IMR-90 (cell line): ENCODE results near the gene CHRNA3. TPM values are rescaled to one million over a fixed set of nuclear protein-coding genes. Genes with fewer than 3 reads are reported as not detected.
A peak's percentile ranks its signal among the peaks of the same experiment; 100 is the strongest.

ENCODE experiments used
- ATAC-seq: fragments of 200-7000 bp; cut with Tn5 transposase; 2 replicates; pipeline ENCODE4 v1.9.1; 2020; ENCODE audit warnings: low read depth, mild to moderate bottlenecking, moderate library complexity
- BruUV-seq: library from RNA; stranded (reverse); fragments of 400-500 nt; replicated peaks from 2 replicates; lab custom pipeline; 2021; lab: Mats Ljungman, UMichigan
- CTCF ChIA-PET: fragments of 300-600 bp; formaldehyde crosslinking; extraction: SDS; loops from one replicate; lab custom pipeline; 2021; ENCODE audit warnings: antibody characterized with exemption; lab: Yijun Ruan, JAX
- POLR2A ChIA-PET: fragments of 300-600 bp; sonication (Branson Sonifier 250); formaldehyde crosslinking; loops from one replicate; lab custom pipeline; 2022; ENCODE audit warnings: antibody characterized with exemption; ENCODE audit not compliant: unreplicated experiment; lab: Charles Lee
- DNase-seq: peaks from one replicate; pipeline ENCODE4 v3.0.0; 2013
- H2AFZ ChIP-seq: replicated peaks from 2 replicates; pipeline ENCODE3; 2013; ENCODE audit warnings: low read length, mild to moderate bottlenecking; ENCODE audit not compliant: poor library complexity
- H2AK5ac ChIP-seq: 2 replicates; pipeline ENCODE4 v1.6.1; 2013; ENCODE audit warnings: low read depth, low read length, inconsistent platforms
- H2AK9ac ChIP-seq: replicated peaks from 2 replicates; pipeline ENCODE3; 2013; ENCODE audit warnings: mild to moderate bottlenecking, low read depth, low read length, moderate library complexity; ENCODE audit not compliant: poor library complexity
- H2BK120ac ChIP-seq: 2 replicates; pipeline ENCODE4 v1.6.1; 2013; ENCODE audit warnings: low read depth, low read length, inconsistent platforms
- H2BK15ac ChIP-seq: 3 replicates; pipeline ENCODE4 v1.6.1; 2013; ENCODE audit warnings: low read depth, low read length, inconsistent platforms
- H2BK20ac ChIP-seq: 2 replicates; pipeline ENCODE4 v1.6.1; 2013; ENCODE audit warnings: low read depth, mild to moderate bottlenecking, inconsistent platforms, low read length, moderate library complexity
- H2BK5ac ChIP-seq: 2 replicates; pipeline ENCODE4 v1.6.1; 2013; ENCODE audit warnings: mild to moderate bottlenecking, low read depth, low read length, inconsistent platforms; ENCODE audit not compliant: poor library complexity, severe bottlenecking
- H3K14ac ChIP-seq: replicated peaks from 2 replicates; pipeline ENCODE4 v1.6.1; 2013; ENCODE audit warnings: low read depth, low read length, inconsistent platforms
- H3K18ac ChIP-seq: 2 replicates; pipeline ENCODE4 v1.6.1; 2013; ENCODE audit warnings: low read depth, low read length, control low read depth
- H3K23ac ChIP-seq: 2 replicates; pipeline ENCODE4 v1.6.1; 2013; ENCODE audit warnings: low read depth, low read length, inconsistent platforms
- H3K27ac ChIP-seq: 2 replicates; pipeline ENCODE4 v1.5.1; 2013; ENCODE audit warnings: mild to moderate bottlenecking, control low read depth, low read length; ENCODE audit not compliant: insufficient read depth
- H3K27me3 ChIP-seq: 2 replicates; pipeline ENCODE4 v1.6.1; 2013; ENCODE audit warnings: low read length; ENCODE audit not compliant: control insufficient read depth, insufficient read depth
- H3K36me3 ChIP-seq: 2 replicates; pipeline ENCODE4 v1.6.1; 2013; ENCODE audit warnings: low read length, mixed read lengths; ENCODE audit not compliant: control insufficient read depth, insufficient read depth
- H3K4ac ChIP-seq: 2 replicates; pipeline ENCODE4 v1.6.1; 2013; ENCODE audit warnings: low read depth, low read length, inconsistent platforms
- H3K4me1 ChIP-seq: 2 replicates; pipeline ENCODE4 v1.6.1; 2013; ENCODE audit warnings: low read length, mixed read lengths; ENCODE audit not compliant: control insufficient read depth, insufficient read depth
- H3K4me2 ChIP-seq: 2 replicates; pipeline ENCODE4 v1.6.1; 2013; ENCODE audit warnings: low read depth, mild to moderate bottlenecking, control low read depth, low read length, moderate library complexity
- H3K4me3 ChIP-seq: 2 replicates; pipeline ENCODE4 v1.5.1; 2013; ENCODE audit warnings: low read depth, mild to moderate bottlenecking, control low read depth, low read length, moderate library complexity; ENCODE audit not compliant: insufficient read depth
- H3K56ac ChIP-seq: 2 replicates; pipeline ENCODE4 v1.6.1; 2013; ENCODE audit warnings: low read length, inconsistent platforms; ENCODE audit not compliant: insufficient read depth; ENCODE audit errors: extremely low read depth
- H3K79me1 ChIP-seq, 2 experiments: 2 replicates each; pipeline ENCODE4 v1.6.1; 2013; ENCODE audit warnings: low read length in 2 of 2, inconsistent platforms in 1 of 2, low read depth in 1 of 2
- H3K9ac ChIP-seq: 2 replicates; pipeline ENCODE4 v1.6.1; 2013; ENCODE audit warnings: low read depth, low read length, control low read depth
- H3K9me1 ChIP-seq: 2 replicates; pipeline ENCODE4 v1.6.1; 2013; ENCODE audit warnings: low read length, inconsistent platforms; ENCODE audit not compliant: insufficient read depth
- H3K9me3 ChIP-seq: 2 replicates; pipeline ENCODE4 v1.6.1; 2013; ENCODE audit warnings: low read length; ENCODE audit not compliant: control insufficient read depth, insufficient read depth
- H4K20me1 ChIP-seq: 2 replicates; pipeline ENCODE4 v1.6.1; 2013; ENCODE audit warnings: low read length, inconsistent platforms; ENCODE audit not compliant: insufficient read depth
- H4K5ac ChIP-seq: 2 replicates; pipeline ENCODE4 v1.6.1; 2013; ENCODE audit warnings: mild to moderate bottlenecking, low read depth, low read length, control low read depth
- H4K8ac ChIP-seq, 2 experiments: 2 replicates each; pipeline ENCODE4 v1.6.1; 2013; ENCODE audit warnings: low read depth in 2 of 2, low read length in 2 of 2, control low read depth in 1 of 2, inconsistent platforms in 1 of 2
- H4K91ac ChIP-seq: 2 replicates; pipeline ENCODE4 v1.6.1; 2013; ENCODE audit warnings: low read depth, low read length, inconsistent platforms; ENCODE audit not compliant: insufficient read depth
- CTCF ChIP-seq: conservative IDR thresholded peaks from 2 replicates; pipeline ENCODE4 v1.5.1; 2012; ENCODE audit warnings: mild to moderate bottlenecking, low read depth, low read length, improper control_type of control experiment
- NFE2L2 ChIP-seq: fragments of 150-350 bp; IDR thresholded peaks from 2 replicates; pipeline ENCODE4 v1.6.1; 2016; ENCODE audit warnings: low read depth, mild to moderate bottlenecking, low read length
- RAD21 ChIP-seq: IDR thresholded peaks from 2 replicates; pipeline ENCODE4 v1.6.1; 2012; ENCODE audit warnings: low read length, improper control_type of control experiment
- SMC3 ChIP-seq: fragments of 150-350 bp; IDR thresholded peaks from 2 replicates; pipeline ENCODE4 v1.6.1; 2016; ENCODE audit warnings: low read depth, mild to moderate bottlenecking, antibody characterized with exemption, low read length, moderate library complexity
- USF2 ChIP-seq: fragments of 150-350 bp; IDR thresholded peaks from 2 replicates; pipeline ENCODE4 v1.6.1; 2017; ENCODE audit warnings: mild to moderate bottlenecking, antibody characterized with exemption, low read length, low read depth
- WGBS, 2 experiments: methylation state at CpG; one replicate each; pipeline versions ENCODE4 v1.1.5 to v1.1.7; 2013; ENCODE audit warnings: missing lambda C conversion rate in 2 of 2; ENCODE audit not compliant: insufficient read length in 1 of 2; ENCODE audit errors: extremely low coverage in 2 of 2; 5-methylcytosine and 5-hydroxymethylcytosine counted together
- dilution Hi-C: fragments of 300-500 bp; cut with HindIII; formaldehyde crosslinking; loops from one replicate; pipeline ENCODE4 v1.14.3; 2018; ENCODE audit warnings: low sequenced_read_pairs; ENCODE audit not compliant: unreplicated experiment
- in situ Hi-C: fragments of 300-500 bp; cut with MboI; formaldehyde crosslinking; loops from 3 replicates; pipeline ENCODE4 v1.14.3; 2019; ENCODE audit warnings: low sequenced_read_pairs, inconsistent platforms, mixed read lengths
- intact Hi-C: fragments of 100-400 bp; cut with micrococcal nuclease; formaldehyde crosslinking; loops from 2 replicates; pipeline ENCODE4 v1.10.0; 2022
- polyA plus RNA-seq, 3 experiments: library from polyadenylated mRNA; depleted of rRNA; stranded (reverse); fragments of >200 nt; gene quantifications; 2 replicates each; pipeline ENCODE4 v1.2.3, GENCODE V29; 2012; ENCODE audit warnings: low replicate concordance in 1 of 3
- total RNA-seq: library from RNA; depleted of rRNA; stranded (reverse); fragments of >200 nt; gene quantifications from 2 replicates; pipeline ENCODE4 v1.2.3, GENCODE V29; 2012

CHRNA3 gene
- total and polyA plus RNA-seq, 2 of the 4 experiments (the other 2 are of a cell fraction) = not detected

- H2BK15ac ChIP-seq = no peak overlapping the region
- WGBS, 2 experiments = 0% methylated on average over 1 of the region's 4 CpGs; no CpG with 5 or more reads in 1 of the 2 experiments
- TF ChIP-seq USF2 = no peak
- TF ChIP-seq CTCF = peak; percentile 59
- TF ChIP-seq SMC3 = peak; percentile 49
- no peak for TF ChIP-seq NFE2L2
- peak; percentile 58 for TF ChIP-seq RAD21
- no peak overlapping the region for H4K91ac ChIP-seq
- H3K23ac ChIP-seq = no peak overlapping the region
- H2BK5ac ChIP-seq = no peak overlapping the region
- H3K4me1 ChIP-seq = no peaks in the 10 kb centered on the region
- DNase-seq (peak; percentile 19), ATAC-seq (peak; percentile 76)
- H3K27ac ChIP-seq = no peak overlapping the region
- no peaks in the 10 kb centered on the region for H4K20me1 ChIP-seq
- H3K27me3 ChIP-seq = peaks cover 50% of the 10 kb centered on the region
- no peak overlapping the region for H2BK20ac ChIP-seq
- no peak overlapping the region for H3K18ac ChIP-seq
- no TSS peak for BruUV-seq
- H4K8ac ChIP-seq = no peak overlapping the region
- H4K5ac ChIP-seq = no peak overlapping the region
- no peak overlapping the region for H3K9ac ChIP-seq
- H3K56ac ChIP-seq = no peak overlapping the region
- H3K79me1 ChIP-seq = no peaks in the 10 kb centered on the region
- in situ Hi-C loops (no loop called here), dilution Hi-C loops (no loop called here), intact Hi-C loops (loop anchor here (1.0 to 5.0 kb wide), 3 partner anchors 71 to 546 kb away; no protein-coding TSS in a partner anchor)
- peak overlapping the region; percentile 61 for H2AFZ ChIP-seq
- no peak overlapping the region for H3K4me3 ChIP-seq
- no peak overlapping the region for H2BK120ac ChIP-seq
- CTCF ChIA-PET = interaction anchor here (0.7 to 1.5 kb wide), 5 partner anchors 13 to 73 kb away, joined by 3 to 6 read pairs (median 3); no protein-coding TSS in a partner anchor
- no peaks in the 10 kb centered on the region; the same call in 1 of the 2 replicates for H3K9me3 ChIP-seq
- H3K9me1 ChIP-seq = no peaks in the 10 kb centered on the region
- H3K36me3 ChIP-seq = no peaks in the 10 kb centered on the region
- no peak overlapping the region for H3K14ac ChIP-seq
- H2AK5ac ChIP-seq = no peak overlapping the region
- no peak overlapping the region for H3K4me2 ChIP-seq
- POLR2A ChIA-PET = no interaction called here
- H3K4ac ChIP-seq = no peak overlapping the region
- H2AK9ac ChIP-seq = no peak overlapping the region
Observed at GRCh38 chr15:78638658-78639314, 18.0 kb upstream of the CHRNA3 start.
